Ovary (tissue), 9 donors: ENCODE results near the gene EIF4E3. TPM values are rescaled to one million over a fixed set of nuclear protein-coding genes. Genes with fewer than 3 reads are reported as not detected.

Experiments used
- DNase-seq, 5 donors: peaks; one replicate each; pipeline ENCODE4 v3.0.0-alpha.2; 2019 to 2020
- H3K27ac ChIP-seq, 2 donors: fragments of 200-600 bp; one replicate each; pipeline versions ENCODE4 v1.5.1 to v1.8.0; 2019 to 2022
- H3K27me3 ChIP-seq: fragments of 200-600 bp; one replicate; pipeline ENCODE4 v1.8.0; 2022
- H3K36me3 ChIP-seq: fragments of 200-600 bp; sonication (generic); one replicate; pipeline ENCODE4 v1.5.1; 2019
- H3K4me1 ChIP-seq: one replicate; pipeline ENCODE4 v1.8.1; 2013; ENCODE audit warnings: mild to moderate bottlenecking, moderate library complexity; ENCODE audit not compliant: insufficient read depth
- H3K4me3 ChIP-seq: fragments of 200-600 bp; sonication (generic); one replicate; pipeline ENCODE4 v1.5.1; 2017
- H3K9me3 ChIP-seq, 2 donors: fragments of 200-600 bp in 1 of 2; sonication (generic) in 1 of 2; one replicate each; pipeline versions ENCODE4 v1.5.1 to v1.8.1; 2013 to 2019; ENCODE audit warnings: mild to moderate bottlenecking in 1 of 2, moderate library complexity in 1 of 2
- EP300 ChIP-seq: sonication (generic); formaldehyde crosslinking; IDR thresholded peaks from one replicate; pipeline ENCODE4 v1.6.1; 2017; ENCODE audit warnings: antibody characterized with exemption
- POLR2A ChIP-seq: fragments of 450-650 bp; IDR thresholded peaks from one replicate; pipeline ENCODE4 v1.6.1; 2017; ENCODE audit warnings: antibody characterized with exemption, mild to moderate bottlenecking, moderate library complexity
- WGBS, 3 donors: extraction: QIAGEN DNeasy Blood & Tissue Kit in 1 of 3; methylation state at CpG; one replicate each; pipeline versions ENCODE4 v1.1.5 to v1.1.7; 2013 to 2017; 5-methylcytosine and 5-hydroxymethylcytosine counted together
- intact Hi-C, 4 donors: fragments of 100-400 bp; cut with DNase I; formaldehyde crosslinking; loops; one replicate each; pipeline versions ENCODE4 v1.11.0 to v1.15.1; 2022 to 2023
- polyA plus RNA-seq, 2 donors: library from polyadenylated mRNA; stranded (reverse); fragments of 200-250 nt in 1 of 2; fragments of 350-450 nt in 1 of 2; fragmentation: Illumina TruSeq in 1 of 2; extraction: RNeasy Lipid Tissue Mini Kit (QIAGEN cat#74804) in 1 of 2; gene quantifications; one replicate each; pipeline ENCODE4 v1.2.3, GENCODE V29; 2013 to 2014
- total RNA-seq, 7 donors: library from RNA; depleted of rRNA in 2 of 7; stranded (reverse); fragments of >200 nt in 2 of 7; fragmentation: NEBNext Ultra II Directional in 3 of 7; extraction: Animal tissue kit (Norgen Biotek cat#: 25700) in 3 of 7; gene quantifications; one replicate each; pipeline versions ENCODE4 v1.1.0 to v1.2.4, GENCODE V29; 2016 to 2023
- TF ChIP-seq, protein P1 (sequence below), 3 donors: fragments of 450-650 bp in 2 of 3; fragments of 200-600 bp in 1 of 3; IDR thresholded peaks; one replicate each; pipeline versions ENCODE4 v1.5.1 to v1.8.0; 2016 to 2022; ENCODE audit warnings: antibody characterized with exemption in 3 of 3, mild to moderate bottlenecking in 1 of 3
- donor health status: DM: no; HTN: no; CAD: no; lungs with moderate emphysema.
- donor health status: DM: no; HTN: no; CAD: no.
- donor health status: Bipolar disorder and iron deficiency.
- donor health status: DM: yes; HTN: yes; CAD: no.
- donor health status: DM: no; HTN: no; CAD: no.
- donor health status: DM: yes; HTN: yes; CAD: no.

The EIF4E3 gene
- total and polyA plus RNA-seq, 9 donors: 13.0 to 51.7 (median 38.2) TPM

DNA sequence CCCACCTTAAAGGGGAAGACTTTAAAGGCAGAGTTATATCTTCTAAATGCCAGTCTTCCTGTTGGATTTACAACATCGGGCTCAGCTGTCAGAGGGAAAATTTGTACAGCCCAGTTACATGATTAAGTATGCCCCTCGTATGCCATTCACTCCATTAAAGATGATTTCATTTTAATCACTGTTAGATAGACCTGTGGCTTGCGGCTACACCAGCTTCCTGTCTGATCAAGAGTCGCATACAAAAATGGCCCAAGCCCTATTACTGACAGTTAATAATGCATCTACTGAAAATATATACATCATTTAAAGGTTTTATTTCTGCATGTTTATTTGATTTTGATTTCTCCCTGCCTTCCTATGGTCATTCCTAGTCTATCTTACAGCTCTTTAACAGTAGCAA is 7.1 kb downstream of the EIF4E3 start:
- DNase-seq: no peak
- Histone ChIP-seq H3K27me3 (no peaks in the 10 kb centered on the region), H3K4me3 (no peak overlapping the region), H3K36me3 (no peaks in the 10 kb centered on the region), H3K9me3 (no peaks in the 10 kb centered on the region), H3K27ac (no peak overlapping the region), H3K4me1 (peaks cover 5% of the 10 kb centered on the region)
- intact Hi-C loops: no loop called here
- WGBS, 3 donors: 88 to 94% (median 92%) methylated on average over 4 of the region's 4 CpGs
- TF ChIP-seq, protein P1, sequence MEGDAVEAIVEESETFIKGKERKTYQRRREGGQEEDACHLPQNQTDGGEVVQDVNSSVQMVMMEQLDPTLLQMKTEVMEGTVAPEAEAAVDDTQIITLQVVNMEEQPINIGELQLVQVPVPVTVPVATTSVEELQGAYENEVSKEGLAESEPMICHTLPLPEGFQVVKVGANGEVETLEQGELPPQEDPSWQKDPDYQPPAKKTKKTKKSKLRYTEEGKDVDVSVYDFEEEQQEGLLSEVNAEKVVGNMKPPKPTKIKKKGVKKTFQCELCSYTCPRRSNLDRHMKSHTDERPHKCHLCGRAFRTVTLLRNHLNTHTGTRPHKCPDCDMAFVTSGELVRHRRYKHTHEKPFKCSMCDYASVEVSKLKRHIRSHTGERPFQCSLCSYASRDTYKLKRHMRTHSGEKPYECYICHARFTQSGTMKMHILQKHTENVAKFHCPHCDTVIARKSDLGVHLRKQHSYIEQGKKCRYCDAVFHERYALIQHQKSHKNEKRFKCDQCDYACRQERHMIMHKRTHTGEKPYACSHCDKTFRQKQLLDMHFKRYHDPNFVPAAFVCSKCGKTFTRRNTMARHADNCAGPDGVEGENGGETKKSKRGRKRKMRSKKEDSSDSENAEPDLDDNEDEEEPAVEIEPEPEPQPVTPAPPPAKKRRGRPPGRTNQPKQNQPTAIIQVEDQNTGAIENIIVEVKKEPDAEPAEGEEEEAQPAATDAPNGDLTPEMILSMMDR (IDR thresholded peaks at IDR 0.05): no peak
- TF ChIP-seq EP300 (no peak), POLR2A (no peak)

DNA sequence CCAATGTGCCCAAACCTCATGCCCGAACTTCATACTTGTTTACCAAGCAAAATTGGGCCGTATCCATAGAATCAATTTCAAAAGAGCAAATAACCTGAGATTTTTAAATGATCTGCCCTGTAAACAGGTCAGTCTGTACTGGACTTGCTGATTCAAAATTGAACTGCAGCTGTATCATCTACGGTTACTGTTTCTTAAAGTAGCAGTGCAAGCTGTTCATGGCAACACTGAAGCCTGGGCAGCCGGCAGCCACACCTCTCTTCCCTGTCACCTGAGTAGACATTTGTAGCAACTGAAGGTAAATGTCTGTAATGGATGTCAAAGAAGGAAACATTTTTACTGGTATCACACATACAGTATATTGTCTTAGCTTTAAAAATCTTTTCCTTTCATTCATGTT is 10.6 kb downstream of the EIF4E3 start:
- TF ChIP-seq EP300 (no peak), POLR2A (no peak)
- TF ChIP-seq, protein P1 (IDR thresholded peaks at IDR 0.05): no peak
- no peak for DNase-seq
- no peak overlapping the region for H3K27ac ChIP-seq
- H3K27me3 ChIP-seq: no peaks in the 10 kb centered on the region
- H3K4me3 ChIP-seq: no peak overlapping the region
- 87 to 98% (median 91%) methylated on average over 4 of the region's 4 CpGs for WGBS, 3 donors
- peaks cover 2% of the 10 kb centered on the region for H3K4me1 ChIP-seq
- H3K9me3 ChIP-seq: no peaks in the 10 kb centered on the region
- no peaks in the 10 kb centered on the region for H3K36me3 ChIP-seq
- intact Hi-C loops: no loop called here

DNA sequence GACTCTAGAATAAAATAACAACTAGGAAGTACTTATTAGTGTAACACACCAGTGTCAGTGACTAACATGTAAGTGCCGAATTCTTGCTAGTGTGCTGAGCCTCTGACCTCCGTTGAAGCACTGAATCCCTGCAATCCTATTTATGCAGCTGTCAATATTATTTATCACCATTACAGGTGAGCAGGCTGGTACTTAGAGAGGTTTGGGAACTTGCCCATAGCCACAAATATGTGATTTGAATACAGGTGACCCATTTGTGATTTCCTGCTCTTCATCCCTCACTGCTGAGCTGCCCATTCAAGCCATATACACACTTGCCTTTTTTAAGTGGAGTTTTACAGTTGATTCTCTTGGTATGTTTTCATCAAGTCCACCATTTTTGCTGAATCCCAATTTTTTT is 12.2 kb downstream of the EIF4E3 start:
- H3K9me3 ChIP-seq: no peaks in the 10 kb centered on the region
- intact Hi-C loops: no loop called here
- no peak overlapping the region for H3K4me3 ChIP-seq
- 87 to 92% (median 91%) methylated on average over 2 of the region's 2 CpGs for WGBS, 3 donors
- H3K27me3 ChIP-seq: no peaks in the 10 kb centered on the region
- DNase-seq: no peak
- TF ChIP-seq POLR2A: no peak
- no peaks in the 10 kb centered on the region for H3K36me3 ChIP-seq
- H3K4me1 ChIP-seq: peaks cover 2% of the 10 kb centered on the region
- H3K27ac ChIP-seq: no peak overlapping the region

DNA sequence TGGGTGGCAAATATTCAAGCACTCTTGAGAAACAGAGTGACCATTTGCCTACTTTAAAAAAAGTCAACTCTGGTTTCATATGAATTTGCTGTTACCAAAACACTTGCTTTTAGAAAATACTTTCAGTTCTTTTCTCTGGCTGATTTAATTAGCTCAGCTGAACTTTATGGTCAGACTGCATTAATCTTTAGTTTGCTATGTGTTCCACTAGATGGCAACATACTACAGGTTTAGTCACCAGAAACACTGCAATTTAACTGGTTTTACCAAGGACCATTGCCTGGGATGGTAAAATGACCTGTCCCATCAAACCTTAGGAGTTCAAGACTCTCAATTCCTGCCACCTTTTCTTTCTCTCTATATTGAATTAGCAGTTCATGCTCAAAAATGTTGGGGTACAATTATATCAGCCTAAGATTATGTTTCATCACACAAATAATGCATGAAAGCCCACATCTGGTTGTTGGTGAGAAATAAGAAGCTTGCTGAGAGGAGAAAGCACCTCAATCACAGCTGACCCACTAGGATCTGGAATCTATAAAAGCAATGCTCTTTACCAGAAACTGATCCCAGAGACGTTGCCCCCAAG is 14.2 kb downstream of the EIF4E3 start:
- no peak for TF ChIP-seq POLR2A
- TF ChIP-seq EP300: no peak
- TF ChIP-seq, protein P1 (IDR thresholded peaks at IDR 0.05): peak; percentile 34 to 67 (median 65)
- 4 to 21% (median 17%) methylated on average over 1 of the region's 1 CpG for WGBS, 3 donors
- H3K36me3 ChIP-seq: no peaks in the 10 kb centered on the region
- no peak overlapping the region for H3K27ac ChIP-seq
- H3K27me3 ChIP-seq: no peaks in the 10 kb centered on the region
- no peaks in the 10 kb centered on the region for H3K9me3 ChIP-seq
- no peak overlapping the region for H3K4me3 ChIP-seq
- peaks cover 2% of the 10 kb centered on the region for H3K4me1 ChIP-seq
- no peak for DNase-seq
- intact Hi-C loops: no loop called here

GRCh38 chr3:71709908-71710511 is 15.2 kb downstream of the EIF4E3 start:
- Histone ChIP-seq H3K27me3 (no peaks in the 10 kb centered on the region), H3K27ac (no peak overlapping the region), H3K36me3 (no peaks in the 10 kb centered on the region), H3K4me1 (peaks cover 2% of the 10 kb centered on the region), H3K4me3 (no peak overlapping the region), H3K9me3 (no peaks in the 10 kb centered on the region)
- TF ChIP-seq POLR2A (no peak), EP300 (no peak)
- TF ChIP-seq, protein P1 (IDR thresholded peaks at IDR 0.05): no peak
- DNase-seq: no peak
- 91 to 93% (median 92%) methylated on average over 9 of the region's 9 CpGs for WGBS, 3 donors
- intact Hi-C loops: no loop called here
